HepG2 (cell line): Measurements from ENCODE around the gene MIA2. TPM values are rescaled to one million over a fixed set of nuclear protein-coding genes. Genes with fewer than 3 reads are reported as not detected.

Experiments
- ATF2 ChIP-seq: sonication (generic); formaldehyde crosslinking; IDR thresholded peaks from 2 replicates; pipeline ENCODE4 v1.4.0; 2020; ENCODE audit warnings: missing genetic modification reagents
- HNRNPUL1 ChIP-seq: fragments of 200-400 bp; formaldehyde crosslinking; IDR thresholded peaks from 2 replicates; pipeline ENCODE4 v1.6.1; 2017; ENCODE audit warnings: low read depth, mild to moderate bottlenecking, low read length, moderate library complexity
- IRX3 ChIP-seq: sonication (generic); formaldehyde crosslinking; IDR thresholded peaks from 2 replicates; pipeline ENCODE4 v1.8.1; 2023; ENCODE audit warnings: mild to moderate bottlenecking, low read depth, missing genetic modification reagents, borderline replicate concordance
- KDM6A ChIP-seq: IDR thresholded peaks from 2 replicates; pipeline ENCODE4 v1.6.1; 2016; ENCODE audit warnings: low read depth
- NKX3-1 ChIP-seq: sonication (generic); formaldehyde crosslinking; IDR thresholded peaks from 2 replicates; pipeline ENCODE4 v1.5.0; 2020; ENCODE audit warnings: missing genetic modification reagents
- NR2F2 ChIP-seq: IDR thresholded peaks from 2 replicates; pipeline ENCODE4 v1.6.1; 2012; ENCODE audit warnings: low read depth, inconsistent platforms, borderline replicate concordance
- PRPF4 ChIP-seq: fragments of 200-400 bp; formaldehyde crosslinking; IDR thresholded peaks from 2 replicates; pipeline ENCODE4 v1.6.1; 2016; ENCODE audit warnings: low read length, low read depth; ENCODE audit not compliant: poor library complexity, severe bottlenecking
- SOX6 ChIP-seq, 2 experiments: fragments of 450-650 bp in 1 of 2; sonication (generic) in 1 of 2; formaldehyde crosslinking in 1 of 2; IDR thresholded peaks; 2 replicates each; pipeline versions ENCODE4 v1.4.0 to v1.6.1; 2017 to 2020; ENCODE audit warnings: antibody characterized with exemption in 1 of 2, mild to moderate bottlenecking in 1 of 2, missing genetic modification reagents in 1 of 2
- SP2 ChIP-seq: sonication (generic); formaldehyde crosslinking; IDR thresholded peaks from 2 replicates; pipeline ENCODE4 v1.5.1; 2020; ENCODE audit warnings: mild to moderate bottlenecking, missing genetic modification reagents
- TGIF2 ChIP-seq: IDR thresholded peaks from 2 replicates; pipeline ENCODE4 v1.6.1; 2016; ENCODE audit warnings: control low read depth, missing compliant biosample characterization
- TOPORS ChIP-seq: sonication (generic); formaldehyde crosslinking; IDR thresholded peaks from 2 replicates; pipeline ENCODE4 v1.8.0; 2023; ENCODE audit warnings: mild to moderate bottlenecking, missing genetic modification reagents
- ZBTB25 ChIP-seq: IDR thresholded peaks from 2 replicates; pipeline ENCODE4 v1.6.1; 2018; ENCODE audit warnings: missing genetic modification reagents
- ZBTB26 ChIP-seq: IDR thresholded peaks from 2 replicates; pipeline ENCODE4 v1.6.1; 2016; ENCODE audit warnings: missing compliant biosample characterization, missing genetic modification reagents, borderline replicate concordance
- ZBTB46 ChIP-seq: sonication (generic); formaldehyde crosslinking; IDR thresholded peaks from 2 replicates; pipeline ENCODE4 v1.4.0; 2020; ENCODE audit warnings: mild to moderate bottlenecking, missing genetic modification reagents, borderline replicate concordance
- ZFP82 ChIP-seq: sonication (generic); formaldehyde crosslinking; IDR thresholded peaks from 2 replicates; pipeline ENCODE4 v1.5.1; 2020; ENCODE audit warnings: mild to moderate bottlenecking, missing genetic modification reagents, borderline replicate concordance
- ZGPAT ChIP-seq: IDR thresholded peaks from 2 replicates; pipeline ENCODE4 v1.6.1; 2016; ENCODE audit warnings: mild to moderate bottlenecking
- ZNF230 ChIP-seq: sonication (generic); formaldehyde crosslinking; IDR thresholded peaks from 2 replicates; pipeline ENCODE4 v1.4.0; 2020; ENCODE audit warnings: mild to moderate bottlenecking, missing genetic modification reagents
- ZNF3 ChIP-seq: IDR thresholded peaks from 2 replicates; pipeline ENCODE4 v1.7.0; 2017; ENCODE audit warnings: inconsistent platforms
- ZNF331 ChIP-seq: sonication (generic); formaldehyde crosslinking; IDR thresholded peaks from 2 replicates; pipeline ENCODE4 v1.4.0; 2020; ENCODE audit warnings: missing genetic modification reagents
- ZNF382 ChIP-seq: sonication (generic); formaldehyde crosslinking; IDR thresholded peaks from 2 replicates; pipeline ENCODE4 v1.5.0; 2020; ENCODE audit warnings: missing genetic modification reagents, mild to moderate bottlenecking, borderline replicate concordance
- ZNF547 ChIP-seq: sonication (generic); formaldehyde crosslinking; IDR thresholded peaks from 2 replicates; pipeline ENCODE4 v1.5.1; 2020; ENCODE audit warnings: mild to moderate bottlenecking, missing genetic modification reagents
- ZNF737 ChIP-seq: sonication (generic); formaldehyde crosslinking; IDR thresholded peaks from 2 replicates; pipeline ENCODE4 v1.5.0; 2020; ENCODE audit warnings: missing genetic modification reagents, mild to moderate bottlenecking, borderline replicate concordance
- ZNF839 ChIP-seq: sonication (generic); formaldehyde crosslinking; IDR thresholded peaks from 2 replicates; pipeline ENCODE4 v1.4.0; 2020; ENCODE audit warnings: missing genetic modification reagents, mild to moderate bottlenecking, borderline replicate concordance
- polyA plus RNA-seq, 8 experiments: library from polyadenylated mRNA; depleted of rRNA in 3 of 8; stranded (reverse) in 7 of 8; unstranded in 1 of 8; fragments of >200 nt; fragmentation: Illumina TruSeq in 4 of 8; extraction: Trizol in 4 of 8; gene quantifications; 2 replicates each; pipeline versions ENCODE4 v1.2.1 to v1.2.3, GENCODE V29; 2011 to 2016; ENCODE audit warnings: low read depth in 4 of 8, missing spikeins in 1 of 8, mixed read lengths in 1 of 8; ENCODE audit not compliant: insufficient read depth in 1 of 8
- total RNA-seq, 5 experiments: library from RNA; depleted of rRNA; stranded (reverse); fragments of >200 nt; fragmentation: Illumina TruSeq; extraction: Trizol; gene quantifications; 2 replicates each; pipeline ENCODE4 v1.2.3, GENCODE V29; 2016; ENCODE audit warnings: low read depth in 1 of 5

MIA2 gene
- total and polyA plus RNA-seq, 2 of the 13 experiments (the other 11 are each of a cell fraction or from before 2014, with no cell fraction given), result 134 to 158 TPM

GRCh38 chr14:39184628-39185255, 49.0 kb upstream of the MIA2 start (continued):
- TF ChIP-seq ZGPAT, result peak; percentile 58; the same call in 1 of the 2 replicates
- no peak for TF ChIP-seq ZNF230 (CRISPR knock-in tag)
- no peak for TF ChIP-seq SP2 (CRISPR knock-in tag)
- no peak for TF ChIP-seq ZNF737 (CRISPR knock-in tag)
- TF ChIP-seq TOPORS (CRISPR knock-in tag), result no peak
- TF ChIP-seq ZBTB46 (CRISPR knock-in tag), result no peak
- no peak for TF ChIP-seq ZNF3 (CRISPR knock-in tag)
- no peak for TF ChIP-seq ZNF839 (CRISPR knock-in tag)
- TF ChIP-seq NKX3-1 (CRISPR knock-in tag), result no peak
- TF ChIP-seq ZNF382 (CRISPR knock-in tag), result no peak
- no peak for TF ChIP-seq NR2F2
- TF ChIP-seq TGIF2 (CRISPR knock-in tag), result no peak
- TF ChIP-seq ATF2, result 0 out of 2 replicates have a peak, but pooled peaks have one; percentile 32
- no peak for TF ChIP-seq KDM6A (CRISPR knock-in tag)
- TF ChIP-seq ZNF547 (CRISPR knock-in tag), result no peak
- no peak for TF ChIP-seq IRX3
- 0 out of 2 replicates have a peak, but pooled peaks have one; percentile 14 for TF ChIP-seq ZBTB25 (CRISPR knock-in tag)
- no peak for TF ChIP-seq ZBTB26 (CRISPR knock-in tag)
- no peak for TF ChIP-seq HNRNPUL1
- peak; percentile 27; the same call in 1 of the 2 replicates for TF ChIP-seq ZNF331 (CRISPR knock-in tag)
- no peak for TF ChIP-seq SOX6 (IDR thresholded peaks at IDR 0.05)
- no peak for TF ChIP-seq SOX6 (CRISPR knock-in tag; IDR thresholded peaks at IDR 0.05)
- no peak for TF ChIP-seq ZFP82 (CRISPR knock-in tag)
- no peak for TF ChIP-seq PRPF4
